ENCODE measurements around the gene SP140L.
"Not testable (repeated sequence)": the region's sequence is repeated elsewhere in the genome, so short reads cannot be mapped to it uniquely, and the experiment has no call there.

Gene SP140L

DNA sequence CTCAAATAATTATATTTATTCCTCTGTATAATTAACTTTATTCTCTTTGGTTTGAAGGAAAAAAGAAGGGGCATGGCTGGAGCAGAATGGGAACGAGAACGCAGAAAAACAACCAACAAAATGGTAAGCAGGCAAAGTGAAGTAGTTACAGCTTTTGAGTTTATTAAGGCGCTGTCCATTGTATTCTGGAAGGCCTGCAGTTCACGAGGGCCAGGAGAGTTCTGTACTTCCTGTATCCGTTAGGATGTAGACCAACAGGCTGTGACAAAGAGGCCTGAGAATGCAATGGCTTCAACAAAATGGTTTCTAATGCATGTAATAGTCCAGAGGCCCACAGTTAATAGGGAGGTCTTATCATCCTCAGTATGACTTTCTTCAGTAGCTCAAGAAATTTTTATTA is 56.5 kb downstream of the SP140L start:
- ATAC-seq, result no peak

DNA sequence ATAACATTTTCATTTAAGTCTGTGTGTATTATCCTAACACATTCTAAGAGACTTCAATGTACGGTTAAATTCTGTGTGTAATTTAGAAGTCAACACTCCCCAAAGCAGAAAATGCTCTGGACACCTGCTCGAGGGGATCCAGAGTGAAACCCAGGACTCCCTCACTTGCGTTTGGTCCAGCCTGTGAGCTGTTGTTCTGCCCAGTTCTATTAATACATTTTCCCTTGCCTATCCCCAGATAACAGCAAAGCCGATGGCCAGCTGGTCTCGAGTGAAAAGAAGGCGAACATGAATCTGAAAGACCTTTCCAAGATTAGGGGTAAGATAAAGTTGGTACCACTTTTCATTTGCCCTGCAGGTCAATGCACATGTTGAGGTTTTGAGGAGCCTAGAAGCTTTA is 58.0 kb downstream of the SP140L start:
- ATAC-seq, result no peak

DNA sequence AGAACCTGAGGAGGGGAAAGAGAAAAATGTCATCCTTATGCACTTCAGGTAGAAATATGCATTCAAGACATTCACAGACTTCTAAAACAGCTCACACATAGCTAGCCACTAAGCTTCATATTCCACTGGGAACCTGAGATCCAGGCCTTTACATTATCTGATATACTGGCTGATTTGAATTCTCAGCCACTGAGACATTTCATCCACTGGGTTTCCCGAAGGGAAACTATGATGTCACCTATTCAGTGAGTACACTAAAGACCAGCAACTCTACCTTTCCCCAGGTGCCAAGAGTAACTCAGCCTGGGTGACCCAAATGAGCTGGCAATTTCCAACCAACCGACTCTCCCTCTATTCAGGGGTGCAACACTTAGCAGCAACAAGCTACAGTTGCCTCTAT is 67.3 kb downstream of the SP140L start:
- no peak for ATAC-seq

DNA sequence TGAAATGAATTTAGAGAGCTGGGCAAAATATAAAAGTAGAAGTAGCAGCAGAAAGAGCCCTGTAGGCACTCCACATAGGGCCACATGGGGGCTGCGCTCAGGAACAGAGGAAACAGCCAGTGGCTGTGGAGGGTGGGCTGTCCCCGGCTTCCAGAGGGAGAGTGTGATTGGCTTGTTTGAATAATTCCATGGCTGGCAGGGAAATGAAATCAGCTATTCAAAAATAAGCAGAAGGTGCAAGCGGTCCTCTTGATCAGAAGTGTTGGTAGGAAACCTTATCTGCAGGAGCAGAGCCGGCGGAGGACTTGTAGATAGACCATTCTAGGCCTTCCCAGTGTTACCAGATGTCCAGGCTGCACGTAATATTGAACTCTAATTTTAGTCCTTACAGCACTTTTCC is 71.7 kb downstream of the SP140L start:
- ATAC-seq, result not testable (repeated sequence)

DNA sequence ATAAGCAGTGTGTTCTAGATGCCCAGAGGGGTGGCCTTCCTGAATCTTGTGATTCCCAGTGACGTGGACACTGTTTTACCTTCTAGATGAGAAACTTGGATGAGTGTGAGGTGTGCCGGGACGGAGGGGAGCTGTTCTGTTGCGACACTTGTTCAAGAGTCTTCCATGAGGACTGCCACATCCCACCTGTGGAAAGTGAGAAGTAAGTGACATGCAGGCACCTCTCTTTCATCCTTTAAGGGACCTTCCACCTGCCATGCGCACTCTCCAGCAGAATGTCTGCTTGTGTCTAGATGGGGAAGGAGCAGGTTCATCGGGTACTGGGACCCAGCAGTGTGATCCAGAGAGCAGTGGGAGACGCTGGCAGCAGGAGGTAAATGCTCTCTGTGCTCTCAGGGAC is 73.0 kb downstream of the SP140L start:
- ATAC-seq, result no peak

DNA sequence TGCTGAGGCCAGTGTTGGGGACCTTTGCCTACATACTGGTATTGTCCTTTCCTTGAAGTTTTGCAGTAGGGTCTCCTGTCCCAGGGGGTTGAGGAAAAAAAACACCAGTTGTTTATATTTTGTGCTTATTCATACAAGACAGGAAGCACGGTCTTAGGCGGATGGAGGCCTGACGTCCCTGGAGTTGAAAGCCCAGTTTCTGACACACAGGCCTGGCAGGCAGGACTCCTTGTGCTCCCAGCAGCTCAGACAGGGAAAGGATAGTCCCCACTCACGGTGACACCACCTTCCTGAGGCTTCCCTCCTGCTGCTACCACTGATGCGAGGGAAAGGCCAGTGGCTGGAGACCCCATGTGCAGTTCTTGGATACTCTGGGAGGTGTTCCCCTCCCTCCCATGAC is 73.5 kb downstream of the SP140L start:
- ATAC-seq, result no peak

DNA sequence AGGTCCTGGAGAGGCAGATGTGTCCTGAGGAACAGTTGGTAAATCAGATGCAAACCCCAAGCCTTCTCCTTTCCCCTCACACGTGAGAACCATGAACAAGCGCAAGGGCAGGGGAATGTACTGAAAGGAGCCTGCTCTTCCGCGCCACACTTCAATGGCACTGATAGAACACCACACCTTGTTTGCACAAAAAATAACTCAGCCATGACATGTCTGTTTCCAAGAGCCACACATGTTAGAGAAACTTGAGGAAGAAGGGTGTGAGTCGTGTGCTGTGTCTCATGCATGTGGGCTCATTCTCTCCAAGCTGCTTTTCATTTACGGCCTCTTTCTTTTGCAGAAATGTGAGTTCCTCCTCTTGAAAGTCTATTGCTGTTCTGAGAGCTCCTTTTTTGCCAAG is 74.0 kb downstream of the SP140L start:
- ATAC-seq, result not testable (repeated sequence)

DNA sequence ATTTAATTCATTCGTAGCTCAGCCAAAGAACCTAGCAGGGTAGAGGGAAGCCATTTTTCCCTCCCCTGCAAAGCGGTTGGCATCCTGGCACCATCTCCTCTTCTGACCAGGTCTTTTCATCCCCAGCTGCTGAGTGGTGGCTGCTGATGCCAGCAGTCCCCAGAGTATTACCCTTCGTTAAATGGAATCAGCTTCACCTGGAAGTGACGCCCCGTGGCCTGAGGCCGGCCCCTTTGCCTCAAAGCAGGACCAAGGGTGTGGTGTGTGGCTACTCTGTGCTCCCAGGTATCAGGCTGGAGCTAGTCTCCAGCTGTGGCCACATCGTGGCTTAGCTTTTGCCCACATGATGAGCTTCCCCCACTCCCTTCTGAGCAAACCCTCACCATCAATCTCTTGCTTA is 76.8 kb downstream of the SP140L start:
- no peak for ATAC-seq

DNA sequence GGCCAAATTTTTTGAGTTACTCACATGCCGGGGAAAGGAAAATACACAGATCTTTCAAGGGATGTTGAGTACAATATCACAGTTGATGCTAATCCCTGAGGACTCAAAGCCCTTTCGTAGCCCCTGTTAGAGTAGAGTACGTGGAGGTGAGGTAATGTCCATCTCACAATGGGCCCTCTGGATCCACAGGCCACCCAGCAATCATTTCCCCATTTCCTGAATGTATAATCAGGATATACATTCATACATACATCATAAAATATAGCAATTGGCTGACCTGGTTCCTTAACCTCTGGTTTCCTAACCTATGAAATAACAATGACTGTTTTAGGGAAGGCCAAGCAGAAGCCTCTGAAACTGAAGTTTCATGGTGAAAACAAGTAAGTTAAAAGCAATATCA is 78.8 kb downstream of the SP140L start:
- ATAC-seq, result no peak

DNA sequence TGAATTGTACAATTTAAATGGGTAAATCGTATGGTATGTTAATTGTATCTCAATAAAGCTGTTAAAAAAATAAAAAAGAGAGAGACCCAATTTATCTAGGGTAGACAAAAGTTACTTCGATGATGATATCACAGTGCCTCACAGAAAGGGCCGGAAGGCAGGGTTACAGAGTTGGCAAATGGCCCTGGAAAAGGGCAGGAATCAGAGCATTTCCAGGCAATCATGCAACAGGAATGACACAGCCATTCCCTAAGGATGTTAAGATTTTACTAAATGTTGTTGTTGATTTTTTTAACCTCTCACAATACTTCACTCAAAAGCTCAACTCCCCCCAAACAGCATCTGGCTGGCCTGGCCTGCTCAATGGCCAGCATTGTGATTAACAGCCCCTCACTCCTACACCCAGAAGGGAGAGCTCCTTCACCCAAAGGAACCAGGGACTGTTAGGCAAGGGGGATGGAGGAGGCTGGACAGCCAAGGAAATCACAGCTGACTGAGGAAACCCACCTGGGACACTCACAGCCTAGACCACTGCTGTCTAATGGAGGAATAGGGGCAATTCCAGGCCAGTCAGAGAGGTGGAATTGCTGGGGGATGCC is 81.3 kb downstream of the SP140L start:
- ATAC-seq, result no peak

DNA sequence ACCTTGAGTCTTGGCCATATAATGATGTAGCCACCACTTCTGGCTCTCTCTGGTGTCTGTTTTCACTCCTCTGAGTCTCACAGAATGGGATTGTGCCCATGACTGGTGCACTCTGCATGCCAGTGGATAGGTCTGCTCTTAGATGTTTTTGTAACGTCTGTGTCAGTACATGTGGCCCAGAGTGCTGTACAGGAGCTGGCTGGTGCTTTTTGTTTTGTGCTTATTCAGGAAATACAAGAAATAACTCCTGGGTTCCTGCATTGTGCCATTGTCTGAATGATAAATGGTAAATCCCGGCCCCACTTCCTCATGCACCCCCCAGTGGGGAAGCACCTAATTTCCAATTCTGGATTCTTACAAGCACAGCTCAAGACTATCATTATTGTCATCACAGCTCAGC is 82.3 kb downstream of the SP140L start:
- not testable (repeated sequence) for ATAC-seq

DNA sequence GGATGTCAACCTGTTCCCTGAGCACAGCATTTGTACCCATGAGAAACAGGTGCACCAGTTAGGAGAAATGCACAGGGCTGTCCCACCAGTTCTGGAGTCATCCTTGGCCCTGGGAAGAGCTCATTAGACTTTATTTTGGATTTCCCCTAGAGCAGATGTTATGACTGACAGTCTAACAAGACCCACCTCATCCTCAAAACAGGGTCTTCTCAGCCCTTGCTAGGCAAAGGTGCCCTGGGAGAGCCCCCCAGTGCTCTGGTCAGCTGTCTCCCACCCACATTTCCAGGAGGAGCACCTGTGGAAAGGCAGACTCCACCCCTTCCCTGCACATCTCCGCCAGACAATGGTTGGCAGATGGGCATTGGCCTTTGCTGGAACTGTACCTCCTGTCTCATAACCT is 83.3 kb downstream of the SP140L start:
- no peak for ATAC-seq

DNA sequence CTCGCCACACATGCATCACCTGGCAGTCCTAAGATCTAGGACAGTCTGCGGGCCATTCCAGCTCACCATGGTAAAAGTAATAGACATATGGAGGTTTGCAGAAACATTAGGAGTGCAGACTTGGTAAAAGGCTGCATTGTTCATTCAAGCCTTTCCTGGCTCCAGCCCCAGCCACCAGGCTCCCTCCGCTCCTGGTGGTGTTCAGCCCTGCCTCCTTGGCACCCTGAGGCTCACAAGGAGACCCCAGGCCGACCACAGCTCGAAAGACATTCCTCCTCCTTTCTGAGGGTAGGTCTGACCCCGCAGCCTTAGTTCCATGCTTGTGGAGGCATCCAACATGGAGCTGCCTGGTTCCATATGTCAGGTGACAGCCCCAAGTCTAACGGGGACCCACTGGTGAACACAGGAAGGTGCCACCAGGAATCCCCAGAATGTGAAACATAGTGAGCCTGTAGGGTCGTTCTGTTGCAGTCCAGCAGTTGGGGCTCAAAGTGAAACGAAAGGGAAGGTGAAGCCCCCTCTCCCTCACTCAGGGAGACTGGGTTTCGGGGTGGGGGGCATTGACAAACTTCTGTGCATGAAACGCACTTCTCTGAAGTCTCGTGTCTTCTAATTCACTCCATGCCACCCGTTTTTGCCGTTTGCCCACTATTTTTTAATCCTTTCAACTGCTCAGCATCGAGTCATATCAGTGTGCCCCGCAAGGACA is 84.0 kb downstream of the SP140L start:
- ATAC-seq, result no peak

DNA sequence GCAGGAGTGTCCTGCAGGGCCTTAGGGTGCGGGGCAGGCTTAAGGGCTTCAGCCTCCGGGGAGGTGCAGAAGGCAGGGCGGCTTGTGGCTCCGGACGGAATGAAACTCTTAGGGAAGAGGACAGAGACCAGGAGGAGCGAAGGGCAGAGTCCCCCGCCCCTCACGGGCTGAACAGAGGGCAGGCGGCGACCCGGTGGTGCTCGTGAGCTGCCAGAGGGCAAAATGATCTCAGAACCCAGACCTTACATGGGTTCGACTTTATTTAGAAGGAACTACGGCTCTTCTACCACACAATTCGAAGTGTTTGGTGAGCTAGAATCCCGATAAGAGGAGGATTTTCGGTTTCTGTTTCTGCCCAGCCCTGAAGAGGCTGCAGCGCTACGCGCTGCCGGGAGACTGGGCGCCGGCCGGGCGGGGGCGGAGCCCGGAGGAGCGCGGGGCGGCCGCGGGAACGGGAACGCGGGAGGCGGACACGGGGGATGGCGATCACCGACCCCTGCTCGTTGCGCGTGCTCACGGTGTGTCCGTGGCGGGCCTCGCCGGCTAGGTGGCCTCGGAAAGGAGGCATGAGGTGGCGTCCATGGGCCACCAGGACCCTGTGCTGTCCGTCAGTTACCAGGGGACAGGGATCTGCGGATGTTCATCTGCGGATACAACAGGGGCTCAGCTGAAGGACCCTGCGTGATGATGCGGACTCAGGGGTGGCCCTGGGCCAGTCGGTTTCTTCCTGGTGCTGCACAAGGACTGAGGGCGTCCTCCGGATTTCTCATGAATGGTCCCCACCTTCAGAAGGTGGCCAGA is 84.8 kb downstream of the SP140L start:
- peak; percentile 74 to 77 for ATAC-seq

DNA sequence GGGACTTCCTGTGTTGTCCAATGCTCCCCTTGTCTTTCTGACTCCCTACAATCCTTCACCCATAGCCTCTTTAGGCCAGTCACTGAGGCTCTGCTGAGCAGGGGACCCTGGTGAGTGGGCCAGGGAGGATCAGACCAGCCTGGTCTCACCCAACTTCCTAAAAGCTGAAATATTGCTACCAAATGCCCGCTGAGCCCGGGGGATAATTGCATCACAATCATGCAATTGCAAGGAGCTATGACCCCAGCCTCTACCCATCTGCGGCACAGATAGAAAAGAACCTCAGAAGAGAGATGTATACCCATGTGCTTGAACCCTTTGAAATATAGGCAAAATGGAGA is 85.3 kb downstream of the SP140L start:
- no peak for ATAC-seq

DNA sequence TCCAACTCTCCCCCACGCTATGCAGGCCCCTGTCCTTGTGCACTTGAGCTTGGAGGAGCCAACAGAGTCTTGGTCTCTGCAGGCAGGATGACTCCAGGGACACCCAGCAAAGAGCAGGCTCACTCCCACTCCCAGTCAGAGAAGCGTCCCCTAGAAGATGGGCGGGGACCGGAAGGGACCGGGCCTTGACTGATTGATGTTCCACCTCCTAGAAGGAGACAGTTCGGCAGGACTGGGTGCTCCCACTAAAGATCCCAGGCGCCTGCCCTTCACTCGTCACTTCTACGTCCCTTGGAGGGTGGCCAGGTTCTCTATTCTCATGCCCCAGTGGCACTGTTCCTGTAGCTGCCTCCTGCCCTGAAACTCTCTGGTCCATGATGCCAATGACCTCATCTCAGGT is 85.9 kb downstream of the SP140L start:
- ATAC-seq, result no peak

DNA sequence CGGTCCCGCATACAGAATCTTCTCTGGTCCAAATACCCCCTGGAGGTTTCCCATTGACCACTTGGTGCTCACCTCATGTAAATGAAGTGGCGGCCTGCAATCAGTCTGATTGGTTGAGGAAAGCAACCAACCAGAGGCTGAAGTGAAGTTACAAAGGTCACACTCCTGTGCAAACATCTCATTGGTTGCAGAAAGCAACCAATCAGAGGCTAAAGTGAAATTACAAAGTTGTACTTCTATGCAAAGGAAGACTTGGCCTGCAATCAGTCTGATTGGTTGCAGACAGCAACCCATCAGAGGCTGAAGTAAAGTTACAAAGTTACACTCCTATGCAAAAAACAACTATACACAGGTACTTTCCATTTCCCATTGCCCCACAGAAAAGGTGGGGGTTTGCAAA is 86.5 kb downstream of the SP140L start:
- no peak for ATAC-seq

DNA sequence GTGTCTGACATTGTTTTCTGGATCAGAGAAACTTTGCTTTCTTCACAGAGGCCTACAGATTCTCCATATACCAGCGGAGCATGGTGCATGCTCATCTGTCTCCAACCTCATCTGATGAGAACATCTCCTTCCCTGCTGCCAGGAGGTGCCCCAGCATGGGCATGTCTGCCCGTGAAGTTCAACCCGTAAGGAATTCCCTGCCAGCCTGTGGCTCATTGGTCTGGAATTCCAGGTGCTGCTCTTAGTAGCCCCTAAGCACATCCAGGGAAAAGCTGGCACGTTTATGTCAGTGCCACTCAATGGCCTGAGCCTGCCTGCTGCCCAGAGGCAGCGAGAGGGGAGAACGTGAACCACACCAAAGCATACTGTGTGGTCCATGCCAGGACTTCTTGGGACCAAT is 87.3 kb downstream of the SP140L start:
- ATAC-seq, result no peak

DNA sequence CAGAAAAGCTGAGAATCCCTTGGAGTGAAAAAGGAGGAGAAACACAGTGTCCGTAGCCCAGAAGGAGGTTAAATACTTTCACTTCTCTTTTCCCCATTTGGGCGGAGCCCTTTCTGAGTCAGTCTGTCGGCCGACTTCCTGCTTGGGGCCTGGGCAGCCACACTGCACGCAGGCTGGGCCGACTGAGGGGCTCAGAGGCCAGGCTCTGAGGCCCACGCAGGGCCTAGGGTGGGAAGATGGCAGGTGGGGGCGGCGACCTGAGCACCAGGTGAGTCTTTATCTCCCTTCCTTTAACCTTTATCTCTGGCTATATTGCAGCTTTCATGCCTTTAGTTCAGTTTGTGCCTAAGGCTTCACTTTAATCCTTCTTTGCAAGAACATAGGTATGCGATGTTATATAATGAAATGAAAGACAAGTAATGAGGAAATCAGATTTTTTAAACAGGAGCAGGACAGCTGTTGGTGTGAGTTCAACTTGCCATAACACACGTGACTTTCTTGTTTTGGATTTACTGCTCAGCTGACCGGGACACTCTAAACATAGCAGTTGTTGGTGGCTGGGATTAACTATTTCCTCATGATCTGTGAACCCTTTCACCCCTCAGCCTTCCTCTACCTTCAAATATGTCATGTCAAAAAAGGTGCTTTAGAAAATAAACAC is 89.2 kb downstream of the SP140L start, which contains the start of gene SP100:
TSS of gene SP100 (plus strand) at position 141 of the 661 bp plus-strand sequence. CDS start at position 237, 96 bp downstream.
- peak; percentile 85 for ATAC-seq

DNA sequence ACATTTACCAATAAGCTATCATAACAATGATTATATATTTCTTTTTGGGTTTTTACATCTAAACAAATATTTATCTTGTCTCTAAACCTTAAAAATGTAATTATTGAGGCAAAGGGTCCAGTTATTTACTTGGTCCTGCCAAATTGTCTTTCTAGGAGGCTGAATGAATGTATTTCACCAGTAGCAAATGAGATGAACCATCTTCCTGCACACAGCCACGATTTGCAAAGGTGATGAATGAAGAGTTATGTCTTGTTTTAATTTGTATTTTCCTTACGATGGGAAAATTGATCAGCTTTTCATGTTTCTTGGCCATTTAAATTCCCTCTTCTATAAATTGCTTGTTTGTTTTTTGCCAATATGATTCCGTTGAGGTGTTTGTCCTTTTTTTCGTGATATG is 90.4 kb downstream of the SP140L start:
- ATAC-seq, result no peak

DNA sequence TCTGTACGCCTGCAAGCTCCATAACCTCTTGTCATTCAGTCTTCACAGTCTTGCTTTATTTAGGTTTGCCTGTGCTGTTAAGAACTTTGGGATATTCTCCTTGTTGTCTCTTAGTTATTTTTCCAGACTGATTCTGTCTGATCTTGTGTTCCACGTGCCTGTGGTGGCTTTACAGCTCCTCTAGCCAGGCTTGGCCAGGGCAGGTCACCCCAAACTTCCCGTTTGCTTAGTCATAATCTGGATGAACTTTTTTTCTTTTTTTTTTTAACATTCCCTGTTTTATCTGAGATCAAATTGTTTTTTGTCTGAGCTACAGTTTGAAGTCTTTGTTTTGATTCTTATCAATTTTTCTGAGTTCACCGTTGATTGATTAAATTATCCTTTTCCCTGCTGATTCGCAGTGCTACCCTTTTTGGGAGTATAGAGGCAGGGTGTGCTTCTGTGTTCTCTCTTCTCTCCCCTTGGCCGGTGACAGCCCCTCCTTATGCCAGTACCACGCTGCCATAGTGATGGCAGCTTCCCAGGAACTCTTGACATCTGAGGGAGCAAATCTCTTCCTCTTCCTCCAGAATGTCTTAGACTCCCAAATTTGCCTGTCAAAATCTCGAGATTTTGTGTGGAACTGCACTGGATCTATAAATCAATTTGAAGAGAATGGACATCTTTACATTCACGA is 91.5 kb downstream of the SP140L start:
- ATAC-seq, result no peak

DNA sequence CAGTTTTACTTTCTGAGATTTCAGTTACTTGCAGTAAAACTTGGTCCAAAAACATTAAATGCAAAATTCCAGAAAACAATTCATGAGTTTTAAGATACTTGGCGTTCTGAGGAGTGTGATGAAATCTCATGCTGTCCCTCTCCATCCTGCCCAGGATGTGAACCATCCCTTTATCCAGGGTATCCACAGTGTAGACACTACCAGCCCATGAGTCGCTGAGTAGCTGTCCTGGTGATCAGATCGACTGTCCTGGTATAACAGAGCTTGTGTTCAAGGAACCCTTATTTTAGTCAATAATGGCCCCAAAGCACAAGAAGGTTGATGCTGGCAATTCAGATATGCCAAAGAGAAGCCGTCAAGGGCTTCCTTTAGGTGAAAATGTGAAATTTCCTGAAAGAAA is 92.2 kb downstream of the SP140L start:
- ATAC-seq, result no peak

DNA sequence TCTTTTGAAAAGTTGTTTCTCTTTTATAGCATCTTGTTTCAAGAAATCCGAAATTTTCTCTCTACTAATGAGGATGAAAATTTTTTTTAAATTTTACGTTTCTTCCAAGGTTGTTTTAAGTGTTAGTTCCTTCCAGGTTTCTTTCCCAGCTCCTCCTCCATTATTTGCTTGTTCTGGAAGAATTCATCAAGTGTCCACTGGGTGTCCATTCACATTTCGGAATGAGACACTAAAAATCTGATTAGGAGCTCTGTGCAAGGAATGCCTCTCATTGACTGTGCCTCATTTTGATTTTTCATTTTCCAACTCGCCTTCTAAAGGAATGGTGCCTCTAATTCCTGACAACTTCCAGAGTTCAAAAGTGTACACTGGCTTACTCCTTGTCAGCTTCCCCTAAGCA is 95.2 kb downstream of the SP140L start:
- ATAC-seq, result no peak
